Lung (tissue), 12 donors: Measurements from ENCODE around the gene EPHA1. TPM values are rescaled to one million over a fixed set of nuclear protein-coding genes. Genes with fewer than 3 reads are reported as not detected.

Experiments used
- ATAC-seq: fragments of 200-7000 bp; cut with Tn5 transposase; one replicate; pipeline ENCODE4 v1.9.1; 2020; ENCODE audit warnings: moderate number of reproducible peaks; ENCODE audit not compliant: insufficient read depth, low FRiP score
- DNase-seq, 3 donors: peaks; one replicate each; pipeline ENCODE4 v3.0.0-alpha.2; 2013 to 2017
- H3K27ac ChIP-seq, 2 donors: one replicate each; pipeline ENCODE4 v1.5.1; 2013; ENCODE audit warnings: mild to moderate bottlenecking in 2 of 2, moderate library complexity in 2 of 2, control low read depth in 1 of 2, inconsistent platforms in 1 of 2, low read depth in 1 of 2, low read length in 1 of 2
- H3K27me3 ChIP-seq, 3 donors: one replicate each; pipeline ENCODE4 v1.5.1; 2013; ENCODE audit warnings: low read length in 2 of 3; ENCODE audit not compliant: control insufficient read depth in 3 of 3, insufficient read depth in 3 of 3
- H3K36me3 ChIP-seq, 4 donors: one replicate each; pipeline ENCODE4 v1.5.1; 2013; ENCODE audit warnings: low read length in 4 of 4, mild to moderate bottlenecking in 1 of 4, moderate library complexity in 1 of 4; ENCODE audit not compliant: control insufficient read depth in 4 of 4, insufficient read depth in 4 of 4
- H3K4me1 ChIP-seq, 5 donors: one replicate each; pipeline ENCODE4 v1.5.1; 2013; ENCODE audit warnings: low read length in 5 of 5, mild to moderate bottlenecking in 2 of 5, moderate library complexity in 1 of 5; ENCODE audit not compliant: control insufficient read depth in 5 of 5, insufficient read depth in 5 of 5
- H3K4me3 ChIP-seq: one replicate; pipeline ENCODE4 v1.5.1; 2013; ENCODE audit warnings: mild to moderate bottlenecking, control low read depth, moderate library complexity
- H3K9ac ChIP-seq, 2 donors: one replicate each; pipeline ENCODE4 v1.5.1; 2013; ENCODE audit warnings: low read length in 2 of 2, control low read depth in 1 of 2; ENCODE audit not compliant: insufficient read depth in 1 of 2
- H3K9me3 ChIP-seq, 4 donors: one replicate each; pipeline ENCODE4 v1.5.1; 2013; ENCODE audit warnings: low read length in 3 of 4, mild to moderate bottlenecking in 1 of 4, moderate library complexity in 1 of 4; ENCODE audit not compliant: control insufficient read depth in 4 of 4, insufficient read depth in 3 of 4
- CTCF ChIP-seq: IDR thresholded peaks from 2 replicates; pipeline ENCODE4 v1.5.1; 2012; ENCODE audit warnings: mild to moderate bottlenecking; ENCODE audit errors: control extremely low read depth, extremely low read depth
- whole genome bisulfite sequencing, 2 donors: extraction: QIAGEN DNeasy Blood & Tissue Kit; methylation state at CpG; one replicate each; pipeline ENCODE4 v1.1.7; 2013; 5-methylcytosine and 5-hydroxymethylcytosine counted together
- polyA plus RNA-seq, 2 donors: library from polyadenylated mRNA; stranded (reverse); fragments of 200-250 nt; gene quantifications; one replicate each; pipeline ENCODE4 v1.2.1, GENCODE V29; 2013
- total RNA-seq, 2 donors: library from RNA; depleted of rRNA in 1 of 2; stranded (reverse); fragments of >200 nt in 1 of 2; gene quantifications; one replicate each; pipeline ENCODE4 v1.2.1, GENCODE V29; 2014 to 2021
- donor health status: control.
- donor health status: control.
- donor health status: Bipolar disorder and iron deficiency.
- donor health status: healthy.
- donor health status: DM: yes; HTN: yes; CAD: no.

EPHA1 gene
- total and polyA plus RNA-seq, 4 donors: 4.2 to 13.3 (median 5.9) TPM

GRCh38 chr7:143368387-143368786 is 40.3 kb downstream of the EPHA1 start:
- H3K4me3 ChIP-seq: no peak overlapping the region
- TF ChIP-seq CTCF: no peak
- ATAC-seq: no peak
- peaks cover 0 to 27% (median 20%) of the 10 kb centered on the region in 3 donors for H3K27me3 ChIP-seq
- H3K9me3 ChIP-seq: no peaks in the 10 kb centered on the region
- H3K27ac ChIP-seq: no peak overlapping the region
- no peak overlapping the region for H3K9ac ChIP-seq
- peaks cover 0 to 4% (median 0%) of the 10 kb centered on the region in 5 donors for H3K4me1 ChIP-seq
- 91 to 98% methylated on average over 1 of the region's 1 CpG for WGBS, 2 donors
- H3K36me3 ChIP-seq: no peaks in the 10 kb centered on the region
- no peak for DNase-seq

- Histone ChIP-seq H3K27ac (no peak overlapping the region), H3K27me3 (peaks cover 0 to 31% (median 24%) of the 10 kb centered on the region in 3 donors), H3K9me3 (no peaks in the 10 kb centered on the region), H3K4me3 (no peak overlapping the region), H3K36me3 (no peaks in the 10 kb centered on the region), H3K4me1 (peaks cover 0 to 4% (median 0%) of the 10 kb centered on the region in 5 donors), H3K9ac (no peak overlapping the region)
- ATAC-seq (no peak), DNase-seq (no peak)
- 91 to 96% methylated on average over 4 of the region's 4 CpGs for WGBS, 2 donors
- TF ChIP-seq CTCF: no peak
Measured at GRCh38 chr7:143367972-143368371, 40.7 kb downstream of the EPHA1 start.

GRCh38 chr7:143363016-143363937 is 45.4 kb downstream of the EPHA1 start:
- Histone ChIP-seq H3K4me3 (no peak overlapping the region), H3K36me3 (no peaks in the 10 kb centered on the region), H3K9ac (no peak overlapping the region), H3K27me3 (peaks cover 0 to 67% (median 29%) of the 10 kb centered on the region in 3 donors), H3K4me1 (peaks cover 0 to 8% (median 0%) of the 10 kb centered on the region in 5 donors), H3K27ac (no peak overlapping the region), H3K9me3 (no peaks in the 10 kb centered on the region)
- DNase-seq (no peak), ATAC-seq (no peak)
- WGBS, 2 donors: 43 to 63% methylated on average over 19 of the region's 19 CpGs
- no peak for TF ChIP-seq CTCF
